NT2/D1 (cell line): Measurements from ENCODE around the gene HNRNPUL1.

Source experiments
- YY1 ChIP-seq: IDR thresholded peaks from 2 replicates; pipeline ENCODE4 v1.6.1; 2011; ENCODE audit not compliant: insufficient read length, insufficient read depth
- ZNF274 ChIP-seq: IDR thresholded peaks from 2 replicates; pipeline ENCODE4 v1.6.1; 2011; ENCODE audit warnings: mild to moderate bottlenecking, low read depth, low read length

DNA sequence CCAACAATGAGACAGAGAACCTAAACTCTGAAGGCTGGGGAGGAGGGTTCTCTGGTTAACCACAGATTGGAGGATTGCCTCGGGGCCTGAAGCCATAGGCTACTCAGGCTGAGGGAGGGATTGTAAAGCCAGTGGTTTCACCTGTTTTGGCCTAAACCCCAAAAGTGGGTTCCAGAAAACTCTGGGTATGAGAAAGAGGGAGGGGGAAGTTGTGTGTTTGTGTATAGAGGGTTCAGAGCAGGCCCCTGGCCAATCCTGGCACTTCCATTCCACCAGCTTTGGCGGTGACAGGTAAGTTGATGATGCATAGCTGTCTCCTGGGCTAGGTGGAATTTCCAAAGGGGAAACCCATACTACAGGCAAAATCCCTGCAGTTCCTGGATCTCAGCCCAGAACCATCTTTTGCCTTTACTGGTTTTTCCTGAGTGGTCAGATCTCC, 32.3 kb downstream of the HNRNPUL1 start:
- TF ChIP-seq ZNF274 (no peak), YY1 (no peak)
